HG03558 (cell line): ENCODE results near the gene DPP6.

Experiments
- ATAC-seq: cut with Tn5 transposase; IDR thresholded peaks from one replicate; pipeline ENCODE4 v1.9.1; 2021; ENCODE audit warnings: moderate number of reproducible peaks; ENCODE audit not compliant: unreplicated experiment; ENCODE audit errors: extremely low read depth

Gene DPP6

GRCh38 chr7:154776350-154776749, 724.2 kb downstream of the DPP6 start:
- no peak for ATAC-seq

DNA sequence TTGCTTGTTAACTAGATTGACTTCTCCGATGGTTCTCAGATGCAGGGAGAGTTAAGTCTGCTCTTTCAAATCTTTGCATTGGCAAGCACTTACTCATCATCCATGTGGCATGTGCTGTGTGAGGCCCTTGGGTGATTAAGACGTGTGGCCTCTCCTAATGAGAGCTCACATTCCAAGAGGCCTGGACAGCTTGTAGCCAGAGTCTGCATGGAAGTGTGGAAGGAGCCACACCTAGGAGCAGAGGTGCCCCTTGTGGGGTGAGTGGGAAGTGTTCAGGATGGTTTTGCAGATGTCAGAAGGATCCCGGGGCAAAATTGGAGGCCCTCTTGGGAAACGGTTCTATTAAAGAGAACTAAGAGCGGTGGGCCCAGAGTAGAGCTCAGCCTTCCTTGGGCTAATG, 724.8 kb downstream of the DPP6 start:
- ATAC-seq: no peak

DNA sequence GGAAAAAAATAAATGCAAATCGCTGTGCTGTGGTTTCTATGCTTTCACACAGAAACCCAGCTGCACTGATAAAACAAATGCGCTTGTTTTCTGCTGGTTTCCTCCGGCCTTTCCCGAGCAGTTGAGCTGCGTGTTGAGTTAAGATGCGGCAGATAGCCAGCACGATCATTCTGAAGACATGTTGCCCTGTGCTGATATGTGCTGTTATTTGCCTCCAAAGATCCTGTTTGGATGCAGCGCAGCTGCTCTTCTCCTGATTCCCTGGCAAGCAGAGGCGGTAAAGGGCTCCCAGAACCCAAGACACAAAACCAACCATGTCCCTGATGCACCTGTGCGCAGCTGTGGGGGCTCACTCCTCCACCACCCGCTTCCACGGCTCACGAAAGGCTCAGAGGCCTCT, 725.3 kb downstream of the DPP6 start:
- no peak for ATAC-seq

DNA sequence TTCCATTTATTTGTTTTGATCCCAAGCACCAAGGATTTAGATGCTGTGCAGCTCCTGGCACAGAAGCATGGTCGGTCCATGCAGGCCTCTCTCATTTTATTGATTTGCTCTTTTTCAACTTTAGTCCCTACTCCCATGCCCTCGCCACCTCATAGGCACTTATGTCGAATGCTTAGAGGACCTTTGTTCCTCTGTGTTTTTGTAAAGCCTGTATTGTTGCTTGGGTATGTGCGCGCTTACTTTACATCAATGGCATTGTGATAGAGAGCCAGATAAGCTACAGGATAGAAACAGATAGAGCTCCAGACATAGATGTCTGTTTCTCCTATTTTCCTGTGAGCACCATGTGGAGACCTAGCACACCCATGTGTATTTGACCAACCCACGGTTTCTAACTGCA, 725.7 kb downstream of the DPP6 start:
- no peak for ATAC-seq

DNA sequence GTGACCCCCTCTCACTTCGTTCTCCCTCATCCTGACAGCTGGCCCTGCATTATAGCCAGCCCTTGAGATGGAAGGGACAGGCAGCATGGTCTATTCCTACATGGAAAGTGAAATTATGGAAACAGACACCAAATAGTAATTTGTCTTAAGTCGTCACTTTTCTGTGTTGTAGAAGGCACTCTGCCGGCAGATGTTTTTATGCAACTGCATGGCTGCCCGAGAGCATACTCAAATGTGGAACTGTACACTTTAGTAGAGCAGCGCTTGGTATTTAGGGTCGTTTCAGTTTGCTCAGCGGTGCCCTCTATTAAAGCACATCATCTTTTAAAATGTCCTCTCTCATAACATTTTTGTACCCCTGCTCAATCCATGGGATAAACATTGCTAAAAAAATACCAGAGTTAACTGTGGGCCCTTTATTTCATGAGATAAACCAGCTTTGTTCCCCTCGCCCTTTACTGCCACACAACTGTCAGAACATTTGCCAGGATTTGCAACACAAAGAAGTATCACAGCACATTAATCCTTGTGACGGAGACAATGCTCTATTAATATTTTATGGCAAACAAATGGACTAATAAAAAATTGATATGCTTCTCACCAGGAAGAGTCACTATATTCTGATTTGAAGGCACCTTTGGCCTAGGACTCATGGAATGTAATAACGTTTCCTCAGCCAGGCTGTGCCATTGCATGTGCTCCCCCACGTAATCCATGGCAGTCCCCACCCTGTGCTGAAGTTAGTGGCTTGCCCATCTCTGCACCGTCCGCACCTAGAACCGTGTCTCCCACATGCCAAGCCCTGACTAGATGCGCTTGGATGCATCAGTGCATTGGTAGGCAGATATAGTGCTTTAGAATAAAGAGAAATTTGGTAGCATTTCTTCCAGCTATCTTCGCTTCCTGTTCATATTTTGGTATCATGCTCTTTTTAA, 729.4 kb downstream of the DPP6 start:
- no peak for ATAC-seq

GRCh38 chr7:154783281-154783909, 731.2 kb downstream of the DPP6 start:
- ATAC-seq: no peak

- ATAC-seq: no peak
These were observed 733.7 kb downstream of the DPP6 start for GRCh38 chr7:154785898-154786297.

DNA sequence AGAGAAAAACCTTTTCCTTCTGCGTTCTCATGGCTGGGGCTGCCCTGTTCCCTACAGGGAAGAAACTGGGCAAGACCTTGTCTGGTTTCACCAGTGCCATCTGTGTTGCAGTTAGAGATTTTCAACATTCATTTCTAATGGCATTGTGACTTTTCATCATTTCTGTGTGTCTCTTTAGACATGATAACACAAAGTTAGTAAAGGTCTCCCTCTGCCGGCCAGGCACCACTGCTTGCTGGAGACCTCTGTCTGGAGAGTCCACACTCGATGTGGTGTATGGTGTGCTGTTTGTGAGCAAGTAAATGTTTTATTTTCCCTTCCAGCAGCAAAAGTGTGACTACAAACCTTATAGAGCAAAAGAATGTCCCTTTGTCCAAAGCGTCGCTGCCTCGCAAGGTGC, 737.2 kb downstream of the DPP6 start:
- ATAC-seq: no peak

DNA sequence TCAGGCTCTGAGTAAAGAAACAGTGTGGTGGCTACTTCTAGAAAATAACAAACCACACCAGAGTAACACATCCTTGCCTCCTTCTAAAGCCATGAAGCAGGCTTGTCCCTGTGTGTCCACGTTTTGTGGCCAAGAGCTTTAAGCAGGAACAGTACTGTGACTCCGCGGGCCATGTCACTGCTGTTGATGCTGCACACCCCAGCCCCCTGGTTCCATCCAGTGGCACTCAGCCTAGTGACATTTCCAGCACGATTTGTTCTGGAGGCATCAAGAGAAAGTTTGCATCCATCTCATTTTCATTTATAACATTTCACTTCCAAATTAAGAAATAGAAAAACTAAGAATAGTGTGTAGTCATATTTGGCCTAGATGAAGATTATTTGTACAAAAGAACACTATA, 739.4 kb downstream of the DPP6 start:
- ATAC-seq: no peak

DNA sequence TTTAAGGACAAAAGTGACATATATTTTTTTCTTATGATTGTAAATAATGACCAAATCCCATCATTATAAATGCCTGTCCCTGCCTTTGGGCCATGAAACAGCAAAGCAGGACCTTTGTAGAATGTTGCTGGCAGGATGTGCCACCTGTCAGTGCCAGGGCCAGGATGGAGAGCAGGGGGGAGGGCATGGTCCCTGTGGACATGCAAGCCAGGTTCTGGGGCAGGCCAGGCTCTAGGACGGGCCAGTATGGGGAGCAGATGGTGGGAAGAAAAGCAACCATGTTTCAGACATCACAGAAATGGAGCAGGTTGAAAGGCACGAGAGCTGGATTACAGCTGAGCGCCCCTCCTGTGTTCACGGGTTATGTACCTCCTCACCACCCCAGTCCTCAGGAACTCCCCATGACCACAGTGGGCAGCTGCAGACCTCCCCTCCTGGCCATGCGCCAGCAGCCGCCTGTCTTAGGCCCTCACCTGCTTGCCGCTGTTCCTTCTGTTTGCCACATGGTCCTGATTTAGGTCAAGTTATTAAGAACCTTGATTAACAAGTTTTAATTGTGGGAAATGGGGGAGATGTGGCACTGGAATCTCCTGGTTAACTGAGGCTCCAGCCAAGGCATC, 740.3 kb downstream of the DPP6 start:
- ATAC-seq: no peak

GRCh38 chr7:154794147-154794780, 742.1 kb downstream of the DPP6 start:
- no peak for ATAC-seq

DNA sequence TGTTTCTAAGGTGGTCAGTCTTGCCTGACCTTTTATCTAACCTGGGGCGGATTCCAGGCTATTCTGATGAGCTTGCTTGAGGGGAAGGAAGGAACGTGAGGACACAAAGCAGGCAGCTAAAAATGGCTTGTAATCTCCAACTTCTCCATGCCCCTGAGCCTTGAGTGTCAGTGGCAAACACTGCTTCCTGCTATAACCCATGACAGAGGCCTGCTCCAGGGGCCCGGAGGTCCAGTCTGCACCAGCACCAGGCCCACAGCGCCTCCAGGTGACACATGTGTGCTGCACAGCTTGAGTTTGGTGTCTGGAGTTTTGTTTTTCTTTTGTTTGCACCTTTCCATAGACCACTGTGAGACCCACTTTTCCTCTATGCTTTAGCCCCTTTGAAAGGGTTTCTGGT, 742.8 kb downstream of the DPP6 start:
- ATAC-seq: no peak

DNA sequence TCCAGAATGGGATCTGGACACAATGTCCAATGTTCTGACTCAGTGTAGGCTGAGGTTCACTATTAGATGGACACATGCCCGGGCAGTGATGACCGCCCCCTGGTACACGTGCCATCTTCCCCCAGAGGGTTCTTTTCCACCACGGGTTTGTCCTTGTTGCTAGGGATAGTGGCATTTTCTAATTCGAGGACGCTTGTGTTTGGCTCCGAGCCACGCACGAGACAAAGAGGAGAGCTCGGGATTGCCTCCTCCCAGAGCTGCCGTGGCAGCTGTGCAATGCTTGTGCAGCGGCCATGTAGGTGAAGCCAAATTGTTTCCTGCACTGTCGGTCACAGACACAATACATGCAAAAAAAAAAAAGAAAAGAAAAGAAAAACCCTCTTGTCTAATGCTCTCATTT, 743.2 kb downstream of the DPP6 start:
- no peak for ATAC-seq

- ATAC-seq: no peak
These were observed 752.3 kb downstream of the DPP6 start for GRCh38 chr7:154804449-154804848.

DNA sequence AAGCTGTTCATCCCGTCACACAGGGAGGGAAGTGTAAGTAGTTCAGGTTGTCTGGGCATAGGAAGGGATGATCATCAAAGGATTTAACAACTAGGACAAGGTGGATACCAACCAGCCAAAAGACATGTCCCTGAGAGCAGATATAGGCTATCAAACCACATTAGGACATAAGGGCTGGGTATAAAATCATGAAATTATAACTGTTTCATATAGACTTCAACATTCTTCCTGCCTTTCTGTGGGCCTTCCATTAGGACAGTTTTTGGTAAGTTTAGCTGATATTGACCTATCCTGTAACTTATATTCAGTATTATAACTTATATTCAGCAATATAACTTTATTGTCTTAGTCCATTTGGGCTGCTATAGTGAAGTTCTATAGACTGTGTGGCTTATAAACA, 759.8 kb downstream of the DPP6 start:
- ATAC-seq: no peak

GRCh38 chr7:154817224-154817896, 765.2 kb downstream of the DPP6 start:
- ATAC-seq: no peak

DNA sequence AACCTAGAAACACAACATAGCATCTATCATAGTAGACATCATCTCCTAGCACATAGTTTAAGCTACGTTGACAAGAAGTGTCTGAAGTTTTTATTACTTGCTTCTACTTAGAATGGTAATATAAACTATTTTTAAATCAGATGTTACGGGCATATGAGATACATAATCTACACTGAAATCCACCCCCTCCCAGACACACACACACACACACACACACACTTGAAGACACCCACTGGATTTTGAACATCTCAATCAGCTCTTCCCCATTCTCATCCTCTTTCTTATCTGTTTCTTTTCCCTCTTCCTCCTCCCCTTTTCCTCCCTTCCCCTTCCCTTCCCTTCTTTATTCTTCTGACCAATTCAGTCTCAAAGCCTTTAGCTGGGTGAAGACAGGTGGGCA, 774.8 kb downstream of the DPP6 start:
- no peak for ATAC-seq

GRCh38 chr7:154832557-154833138, 780.5 kb downstream of the DPP6 start:
- no peak for ATAC-seq

DNA sequence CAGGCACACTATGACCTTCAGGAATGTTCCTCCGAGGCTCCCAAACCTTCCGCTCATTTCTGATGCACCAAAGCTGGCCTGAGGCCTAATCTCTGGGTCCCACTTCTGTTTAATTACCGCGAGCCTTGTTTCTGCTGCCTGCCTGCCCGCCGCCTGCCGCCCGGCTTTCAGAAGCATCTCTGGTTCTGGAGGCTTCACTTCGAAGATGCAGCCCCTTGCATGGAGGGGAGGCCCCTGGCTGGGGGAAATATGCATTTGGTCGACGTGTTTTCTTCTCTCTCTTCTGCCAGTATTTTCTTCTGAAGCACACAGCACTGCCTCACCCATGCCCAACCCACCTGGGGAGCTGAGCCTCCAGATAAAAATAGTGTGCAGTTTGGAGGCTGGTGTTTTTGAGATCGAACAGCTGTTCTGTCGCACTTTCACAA, 783.8 kb downstream of the DPP6 start:
- ATAC-seq: no peak

DNA sequence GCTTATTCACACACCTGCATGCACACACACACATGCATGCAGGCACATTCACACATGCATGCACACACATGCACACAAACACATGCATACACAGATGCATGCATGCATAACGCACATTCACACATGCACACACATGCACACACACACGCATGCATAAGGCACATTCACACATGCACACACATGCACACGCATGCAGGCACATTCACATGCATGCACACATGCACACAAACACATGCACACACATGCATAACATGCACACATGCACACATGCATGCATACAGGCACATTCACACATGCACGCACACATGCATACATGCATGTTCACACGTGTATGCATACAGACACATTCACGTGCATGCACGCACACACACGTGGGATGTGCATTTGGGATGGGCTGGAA, 784.9 kb downstream of the DPP6 start:
- no peak for ATAC-seq
